C4-2B (cell line): ENCODE measurements around the gene PLD1.

Experiments used
- H3K27ac ChIP-seq: fragments of 450-650 bp; 2 replicates; pipeline ENCODE4 v1.5.1; 2017
- CTCF ChIP-seq: fragments of 450-650 bp; conservative IDR thresholded peaks from 2 replicates; pipeline ENCODE4 v1.5.1; 2017; ENCODE audit warnings: mild to moderate bottlenecking
- ZFX ChIP-seq: fragments of 450-650 bp; IDR thresholded peaks from 2 replicates; pipeline ENCODE4 v1.6.1; 2017

The PLD1 gene

DNA sequence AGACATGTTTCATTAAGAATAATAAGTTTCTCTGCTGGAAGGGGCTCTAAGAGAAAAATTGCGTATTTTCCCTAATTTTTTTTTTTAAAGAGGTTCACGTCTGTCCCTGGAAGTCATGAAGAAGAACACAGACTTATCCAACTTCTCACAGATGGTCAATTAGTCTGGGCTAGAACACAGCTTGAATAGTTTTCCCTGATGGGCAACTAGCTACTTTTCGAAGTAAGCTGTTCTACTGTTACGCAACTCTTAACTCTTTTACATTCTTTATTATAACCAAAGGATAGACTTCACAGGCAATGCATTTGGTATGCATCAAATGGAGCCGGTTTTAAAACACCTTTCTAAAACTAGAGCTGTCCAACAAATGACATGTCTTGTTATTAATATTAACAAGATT lies 205.9 kb downstream of the PLD1 start:
- no peak for TF ChIP-seq ZFX
- TF ChIP-seq CTCF: no peak
- H3K27ac ChIP-seq: no peak overlapping the region

GRCh38 chr3:171602072-171602471 lies 208.2 kb downstream of the PLD1 start:
- H3K27ac ChIP-seq: no peak overlapping the region
- TF ChIP-seq CTCF: no peak
- no peak for TF ChIP-seq ZFX

GRCh38 chr3:171600030-171600429 lies 210.3 kb downstream of the PLD1 start:
- H3K27ac ChIP-seq: no peak overlapping the region
- TF ChIP-seq ZFX (no peak), CTCF (no peak)

- H3K27ac ChIP-seq: no peak overlapping the region
- TF ChIP-seq ZFX: no peak
- TF ChIP-seq CTCF: no peak
Observed at GRCh38 chr3:171598990-171599389, 211.3 kb downstream of the PLD1 start.

- TF ChIP-seq ZFX: no peak
- TF ChIP-seq CTCF: no peak
- H3K27ac ChIP-seq: no peak overlapping the region
Observed at GRCh38 chr3:171592786-171593185, 217.5 kb downstream of the PLD1 start.

GRCh38 chr3:171591070-171591469 lies 219.2 kb downstream of the PLD1 start:
- TF ChIP-seq CTCF (no peak), ZFX (no peak)
- no peak overlapping the region for H3K27ac ChIP-seq

- TF ChIP-seq CTCF: no peak
- no peak for TF ChIP-seq ZFX
- H3K27ac ChIP-seq: no peak overlapping the region; the same call in 1 of the 2 replicates
Observed at GRCh38 chr3:171586274-171586673, 224.0 kb downstream of the PLD1 start.
